Mesothelial cell of epicardium (in vitro differentiated cells): ENCODE data around the gene CDC42BPG. TPM values are rescaled to one million over a fixed set of nuclear protein-coding genes. Genes with fewer than 3 reads are reported as not detected.
A peak's percentile ranks its signal among the peaks of the same experiment; 100 is the strongest.
"Not testable (repeated sequence)": the region's sequence is repeated elsewhere in the genome, so short reads cannot be mapped to it uniquely, and the experiment has no call there.

Source experiments
- DNase-seq, 2 experiments: peaks; one replicate each; pipeline ENCODE4 v3.0.0; 2021; ENCODE audit warnings: low spot score in 2 of 2; ENCODE audit not compliant: unreplicated experiment in 2 of 2
- H3K27ac Mint-ChIP-seq: 2 replicates; pipeline ENCODE4 v1.8.0; 2021; ENCODE audit warnings: mixed read lengths
- H3K27me3 Mint-ChIP-seq: 2 replicates; pipeline ENCODE4 v1.8.0; 2021; ENCODE audit warnings: low read depth, mixed read lengths
- H3K36me3 Mint-ChIP-seq: 2 replicates; pipeline ENCODE4 v1.8.0; 2021; ENCODE audit warnings: mixed read lengths
- H3K4me1 Mint-ChIP-seq: 2 replicates; pipeline ENCODE4 v1.8.0; 2021; ENCODE audit warnings: mixed read lengths
- H3K4me3 Mint-ChIP-seq: 2 replicates; pipeline ENCODE4 v1.8.0; 2021; ENCODE audit warnings: mild to moderate bottlenecking, moderate library complexity, mixed read lengths
- H3K9me3 Mint-ChIP-seq: 2 replicates; pipeline ENCODE4 v1.8.0; 2021; ENCODE audit warnings: mixed read lengths
- CTCF ChIP-seq: fragments of 200-600 bp; sonication (generic); IDR thresholded peaks from one replicate; pipeline ENCODE4 v1.5.0; 2021; ENCODE audit warnings: antibody characterized with exemption; ENCODE audit not compliant: unreplicated experiment
- total RNA-seq: library from RNA; stranded (reverse); gene quantifications from 3 replicates; pipeline ENCODE4 v1.2.1, GENCODE V29; 2021

The CDC42BPG gene
- total RNA-seq, 1 donor from 2014 or later: 30.1 TPM

GRCh38 chr11:64850979-64851567 is 6.6 kb upstream of the CDC42BPG start:
- TF ChIP-seq CTCF: no peak
- Mint-ChIP-seq H3K27me3 (no peaks in the 10 kb centered on the region), H3K4me1 (peaks cover 5% of the 10 kb centered on the region), H3K36me3 (peaks cover 9% of the 10 kb centered on the region), H3K9me3 (no peaks in the 10 kb centered on the region), H3K4me3 (no peak overlapping the region), H3K27ac (no peak overlapping the region)
- DNase-seq: no peak

GRCh38 chr11:64849598-64850356 is 5.3 kb upstream of the CDC42BPG start:
- no peak overlapping the region for H3K4me3 Mint-ChIP-seq
- no peaks in the 10 kb centered on the region for H3K27me3 Mint-ChIP-seq
- no peak for DNase-seq
- H3K9me3 Mint-ChIP-seq: no peaks in the 10 kb centered on the region
- peaks cover 6% of the 10 kb centered on the region for H3K4me1 Mint-ChIP-seq
- H3K27ac Mint-ChIP-seq: no peak overlapping the region
- H3K36me3 Mint-ChIP-seq: peaks cover 2% of the 10 kb centered on the region
- no peak for TF ChIP-seq CTCF

GRCh38 chr11:64848826-64849597 is 4.6 kb upstream of the CDC42BPG start:
- Mint-ChIP-seq H3K9me3 (no peaks in the 10 kb centered on the region), H3K27me3 (no peaks in the 10 kb centered on the region), H3K4me1 (peaks cover 7% of the 10 kb centered on the region), H3K36me3 (no peaks in the 10 kb centered on the region), H3K27ac (no peak overlapping the region), H3K4me3 (no peak overlapping the region)
- TF ChIP-seq CTCF: no peak
- DNase-seq: no peak

- Mint-ChIP-seq H3K27ac (no peak overlapping the region), H3K27me3 (no peaks in the 10 kb centered on the region), H3K36me3 (no peaks in the 10 kb centered on the region), H3K4me1 (peaks cover 13% of the 10 kb centered on the region), H3K9me3 (no peaks in the 10 kb centered on the region), H3K4me3 (no peak overlapping the region)
- DNase-seq: no peak
- TF ChIP-seq CTCF: no peak
Observed at GRCh38 chr11:64848214-64848825, 3.9 kb upstream of the CDC42BPG start.

GRCh38 chr11:64846998-64847666 is 2.7 kb upstream of the CDC42BPG start:
- no peaks in the 10 kb centered on the region for H3K36me3 Mint-ChIP-seq
- peaks cover 24% of the 10 kb centered on the region for H3K4me1 Mint-ChIP-seq
- DNase-seq: peak; percentile 96 to 97
- no peaks in the 10 kb centered on the region for H3K27me3 Mint-ChIP-seq
- no peaks in the 10 kb centered on the region for H3K9me3 Mint-ChIP-seq
- peak overlapping the region; percentile 30 for H3K4me3 Mint-ChIP-seq
- TF ChIP-seq CTCF: peak; percentile 90
- peak overlapping the region; percentile 50 for H3K27ac Mint-ChIP-seq

GRCh38 chr11:64845776-64846129 is 1.3 kb upstream of the CDC42BPG start:
- Mint-ChIP-seq H3K4me3 (peak overlapping the region; percentile 90), H3K4me1 (peaks cover 29% of the 10 kb centered on the region), H3K27ac (peak overlapping the region; percentile 25)
- not testable (repeated sequence) for DNase-seq, H3K36me3 Mint-ChIP-seq, H3K9me3 Mint-ChIP-seq, H3K27me3 Mint-ChIP-seq
